Osteoblast (primary cell): ENCODE measurements around the gene CALML5. TPM values are rescaled to one million over a fixed set of nuclear protein-coding genes. Genes with fewer than 3 reads are reported as not detected.
A peak's percentile ranks its signal among the peaks of the same experiment; 100 is the strongest.

Experiments used
- DNase-seq: peaks from one replicate; pipeline ENCODE4 v3.0.0; 2011; ENCODE audit warnings: low spot score, mixed read lengths; ENCODE audit not compliant: insufficient read length; ENCODE audit errors: missing footprints
- H2AFZ ChIP-seq: 2 replicates; pipeline ENCODE4 v1.6.0; 2011; ENCODE audit warnings: mild to moderate bottlenecking, low read length
- H3K27ac ChIP-seq: 2 replicates; pipeline ENCODE4 v1.5.1; 2011; ENCODE audit warnings: mild to moderate bottlenecking, low read depth, low read length, moderate library complexity
- H3K27me3 ChIP-seq: 2 replicates; pipeline ENCODE4 v1.6.0; 2012; ENCODE audit warnings: mild to moderate bottlenecking, control low read depth, inconsistent platforms, low read length, moderate library complexity; ENCODE audit not compliant: insufficient read depth
- H3K36me3 ChIP-seq: 2 replicates; pipeline ENCODE4 v1.5.1; 2011; ENCODE audit warnings: mild to moderate bottlenecking, low read length, control low read depth, moderate library complexity; ENCODE audit not compliant: insufficient read depth
- H3K4me1 ChIP-seq: 2 replicates; pipeline ENCODE4 v1.5.1; 2011; ENCODE audit warnings: mild to moderate bottlenecking, low read length, control low read depth, moderate library complexity; ENCODE audit not compliant: insufficient read depth
- H3K4me2 ChIP-seq: 2 replicates; pipeline ENCODE4 v1.6.0; 2011; ENCODE audit warnings: mild to moderate bottlenecking, low read length; ENCODE audit not compliant: insufficient read depth
- H3K4me3 ChIP-seq: fragments of 200-600 bp; sonication (generic); 3 replicates; pipeline ENCODE4 v1.5.1; 2012; ENCODE audit warnings: mild to moderate bottlenecking, low read length, inconsistent platforms; ENCODE audit not compliant: insufficient read depth
- H3K79me2 ChIP-seq: 2 replicates; pipeline ENCODE4 v1.6.0; 2012; ENCODE audit warnings: mild to moderate bottlenecking, low read length, control low read depth, inconsistent platforms; ENCODE audit not compliant: insufficient read depth
- H3K9me3 ChIP-seq: 2 replicates; pipeline ENCODE4 v1.5.1; 2011; ENCODE audit warnings: low read depth, low read length, control low read depth
- H4K20me1 ChIP-seq: 2 replicates; pipeline ENCODE4 v1.6.0; 2012; ENCODE audit warnings: mild to moderate bottlenecking, low read length, control low read depth; ENCODE audit not compliant: insufficient read depth
- total RNA-seq: library from RNA; depleted of rRNA; stranded (reverse); fragments of >200 nt; gene quantifications from 2 replicates; pipeline ENCODE4 v1.2.3, GENCODE V29; 2012
- TF ChIP-seq, protein P1 (sequence below): IDR thresholded peaks from 2 replicates; pipeline ENCODE4 v1.5.1; 2011; ENCODE audit warnings: mild to moderate bottlenecking, low read depth, low read length, moderate library complexity; ENCODE audit errors: extremely low read depth

CALML5 gene
- total RNA-seq, 1 donor, result not detected

DNA sequence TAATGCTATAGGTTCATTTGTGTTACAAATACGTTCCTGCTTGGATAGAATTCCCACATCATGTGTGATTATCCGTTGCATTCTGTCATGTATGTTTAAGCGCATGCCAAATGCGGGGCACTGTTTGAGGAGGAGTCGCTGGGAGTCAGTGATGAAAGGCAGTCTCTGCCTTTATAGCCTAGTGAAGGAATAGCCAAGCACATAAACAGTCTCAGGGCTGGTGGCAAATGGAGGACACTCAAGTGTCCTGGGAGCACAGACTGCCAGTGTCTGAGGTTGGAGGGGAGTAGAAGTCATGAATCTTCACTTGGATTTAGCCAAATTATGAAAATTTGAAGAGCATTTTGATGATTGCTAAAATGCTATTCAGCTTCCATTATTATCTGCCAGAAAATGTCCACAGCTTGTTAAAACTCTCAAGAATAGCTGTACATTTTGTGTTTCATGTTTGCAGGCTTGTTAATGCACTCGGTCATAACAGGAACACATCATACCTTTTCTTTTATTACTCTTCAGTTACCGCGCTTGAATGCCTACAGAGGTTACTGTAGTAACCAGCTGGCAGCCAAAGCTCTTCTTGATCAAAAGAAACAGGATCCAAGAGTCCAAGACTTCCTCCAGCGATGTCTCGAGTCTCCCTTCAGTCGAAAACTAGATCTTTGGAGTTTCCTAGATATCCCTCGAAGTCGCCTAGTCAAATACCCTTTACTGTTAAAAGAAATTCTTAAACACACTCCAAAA, 45.5 kb downstream of the CALML5 start:
- H3K4me2 ChIP-seq, result no peak overlapping the region
- TF ChIP-seq, protein P1, sequence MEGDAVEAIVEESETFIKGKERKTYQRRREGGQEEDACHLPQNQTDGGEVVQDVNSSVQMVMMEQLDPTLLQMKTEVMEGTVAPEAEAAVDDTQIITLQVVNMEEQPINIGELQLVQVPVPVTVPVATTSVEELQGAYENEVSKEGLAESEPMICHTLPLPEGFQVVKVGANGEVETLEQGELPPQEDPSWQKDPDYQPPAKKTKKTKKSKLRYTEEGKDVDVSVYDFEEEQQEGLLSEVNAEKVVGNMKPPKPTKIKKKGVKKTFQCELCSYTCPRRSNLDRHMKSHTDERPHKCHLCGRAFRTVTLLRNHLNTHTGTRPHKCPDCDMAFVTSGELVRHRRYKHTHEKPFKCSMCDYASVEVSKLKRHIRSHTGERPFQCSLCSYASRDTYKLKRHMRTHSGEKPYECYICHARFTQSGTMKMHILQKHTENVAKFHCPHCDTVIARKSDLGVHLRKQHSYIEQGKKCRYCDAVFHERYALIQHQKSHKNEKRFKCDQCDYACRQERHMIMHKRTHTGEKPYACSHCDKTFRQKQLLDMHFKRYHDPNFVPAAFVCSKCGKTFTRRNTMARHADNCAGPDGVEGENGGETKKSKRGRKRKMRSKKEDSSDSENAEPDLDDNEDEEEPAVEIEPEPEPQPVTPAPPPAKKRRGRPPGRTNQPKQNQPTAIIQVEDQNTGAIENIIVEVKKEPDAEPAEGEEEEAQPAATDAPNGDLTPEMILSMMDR, result no peak
- no peaks in the 10 kb centered on the region for H3K27me3 ChIP-seq
- H2AFZ ChIP-seq, result no peak overlapping the region
- peaks cover 4% of the 10 kb centered on the region for H4K20me1 ChIP-seq
- H3K4me1 ChIP-seq, result peaks cover 22% of the 10 kb centered on the region
- H3K9me3 ChIP-seq, result no peaks in the 10 kb centered on the region
- peaks cover 73% of the 10 kb centered on the region for H3K36me3 ChIP-seq
- H3K4me3 ChIP-seq, result no peak overlapping the region
- peaks cover 32% of the 10 kb centered on the region for H3K79me2 ChIP-seq
- no peak overlapping the region for H3K27ac ChIP-seq
- no peak for DNase-seq

DNA sequence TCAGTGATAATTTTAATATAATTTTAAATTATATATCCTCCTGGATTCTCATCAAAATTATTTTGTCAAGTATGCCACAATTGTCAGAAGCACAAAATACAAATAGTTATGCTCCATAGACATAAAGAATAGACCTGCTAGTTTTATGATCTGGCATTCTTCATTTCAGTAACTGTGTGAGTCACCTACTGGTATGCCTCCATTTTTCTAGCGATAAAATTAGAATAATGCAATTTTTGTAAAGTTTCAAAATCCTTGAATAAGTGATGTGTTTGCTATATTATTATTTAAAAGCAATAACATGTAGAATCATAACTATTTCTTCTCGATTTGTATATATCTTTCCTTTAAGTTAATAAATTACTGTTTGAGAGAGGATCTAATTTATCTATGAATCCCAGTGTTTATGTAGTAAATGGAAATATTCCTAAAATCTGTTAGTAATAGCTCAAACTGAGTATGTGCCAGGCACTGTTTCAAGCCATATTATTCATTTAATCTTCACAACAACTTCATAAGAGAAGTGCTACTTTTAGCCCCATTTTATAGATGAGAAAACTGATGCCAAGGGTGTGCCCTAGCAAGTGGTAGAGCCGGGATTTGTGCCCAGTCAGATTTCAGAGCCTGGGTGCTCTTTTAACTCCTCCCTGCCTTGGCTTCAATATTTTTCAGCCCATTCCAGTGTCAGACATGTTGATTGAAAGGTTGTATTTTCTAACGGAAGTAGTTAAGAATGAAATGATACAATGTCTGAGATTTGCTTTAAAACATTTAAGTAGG, 48.6 kb downstream of the CALML5 start:
- Histone ChIP-seq H4K20me1 (no peaks in the 10 kb centered on the region), H3K4me3 (no peak overlapping the region), H2AFZ (no peak overlapping the region), H3K79me2 (peaks cover 62% of the 10 kb centered on the region), H3K36me3 (peaks cover 42% of the 10 kb centered on the region), H3K4me2 (peak overlapping the region; percentile 5), H3K27me3 (no peaks in the 10 kb centered on the region), H3K4me1 (peaks cover 32% of the 10 kb centered on the region), H3K9me3 (no peaks in the 10 kb centered on the region), H3K27ac (peak overlapping the region; percentile 38)
- TF ChIP-seq, protein P1, result no peak
- peak; percentile 41 for DNase-seq

DNA sequence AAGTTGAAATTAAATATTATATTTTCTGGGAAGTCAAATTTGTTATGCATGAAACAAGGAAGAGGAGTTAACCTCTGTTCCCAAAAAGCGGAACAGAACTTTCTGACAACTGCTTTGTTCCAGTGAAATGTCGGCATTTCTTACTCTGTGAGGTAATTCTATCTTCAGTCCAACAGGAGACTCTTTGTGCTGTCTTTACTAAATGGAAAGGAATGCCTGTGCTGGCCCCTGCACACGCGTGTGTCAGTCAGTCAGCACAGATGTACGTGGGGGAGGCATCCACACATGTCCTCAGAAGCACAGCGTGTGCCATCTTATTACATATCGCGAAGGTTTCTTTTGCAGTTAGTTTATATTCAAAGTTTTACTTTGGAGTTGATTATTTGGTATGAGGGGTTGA, 49.5 kb downstream of the CALML5 start:
- no peaks in the 10 kb centered on the region for H3K9me3 ChIP-seq
- peaks cover 33% of the 10 kb centered on the region for H3K4me1 ChIP-seq
- peak overlapping the region; percentile 49 for H3K4me3 ChIP-seq
- no peaks in the 10 kb centered on the region for H3K27me3 ChIP-seq
- H3K4me2 ChIP-seq, result peak overlapping the region; percentile 82
- H2AFZ ChIP-seq, result no peak overlapping the region
- peaks cover 68% of the 10 kb centered on the region for H3K79me2 ChIP-seq
- peak overlapping the region; percentile 73 for H3K27ac ChIP-seq
- TF ChIP-seq, protein P1, result no peak
- H4K20me1 ChIP-seq, result no peaks in the 10 kb centered on the region
- DNase-seq, result peak; percentile 46
- peaks cover 32% of the 10 kb centered on the region for H3K36me3 ChIP-seq

DNA sequence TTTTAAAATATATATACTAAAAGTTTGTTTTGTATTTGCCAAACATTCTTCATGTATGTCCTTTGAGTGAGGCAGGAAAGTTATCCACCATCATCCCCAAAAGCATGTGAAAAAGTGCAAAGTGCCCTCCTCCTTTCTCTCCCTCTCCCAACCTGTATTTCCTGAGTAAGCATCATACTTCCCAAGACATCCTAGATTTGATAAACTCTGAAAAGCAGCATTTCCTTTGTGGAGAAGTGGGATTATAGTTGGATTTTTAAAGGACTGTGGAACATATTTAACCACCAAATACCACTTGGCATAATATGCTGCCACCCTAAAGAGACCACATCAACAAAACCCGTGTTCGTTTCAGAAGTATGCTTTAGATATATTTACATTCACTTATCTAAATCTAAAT, 50.1 kb downstream of the CALML5 start:
- H3K4me2 ChIP-seq, result peak overlapping the region; percentile 82
- no peaks in the 10 kb centered on the region for H3K27me3 ChIP-seq
- no peak for DNase-seq
- peak overlapping the region; percentile 73 for H3K27ac ChIP-seq
- peaks cover 69% of the 10 kb centered on the region for H3K79me2 ChIP-seq
- H3K9me3 ChIP-seq, result no peaks in the 10 kb centered on the region
- no peaks in the 10 kb centered on the region for H4K20me1 ChIP-seq
- H3K36me3 ChIP-seq, result peaks cover 26% of the 10 kb centered on the region
- H3K4me3 ChIP-seq, result peak overlapping the region; percentile 76
- no peak overlapping the region for H2AFZ ChIP-seq
- TF ChIP-seq, protein P1, result no peak
- peaks cover 33% of the 10 kb centered on the region for H3K4me1 ChIP-seq
